Esophagus squamous epithelium (tissue), 4 donors: ENCODE data around the gene SLC39A10.

Experiments
- POLR2A ChIP-seq, 4 donors: fragments of 450-650 bp; IDR thresholded peaks; one replicate each; pipeline ENCODE4 v1.6.1; 2017; ENCODE audit warnings: antibody characterized with exemption in 4 of 4, mild to moderate bottlenecking in 4 of 4, moderate library complexity in 3 of 4
- TF ChIP-seq, protein P1 (sequence below), 6 experiments: fragments of 450-650 bp in 4 of 6; fragments of 200-600 bp in 2 of 6; sonication (generic) in 2 of 6; IDR thresholded peaks; one replicate each; pipeline ENCODE4 v1.5.1; 2016 to 2019; ENCODE audit warnings: antibody characterized with exemption in 6 of 6, mild to moderate bottlenecking in 4 of 6, moderate library complexity in 4 of 6

DNA sequence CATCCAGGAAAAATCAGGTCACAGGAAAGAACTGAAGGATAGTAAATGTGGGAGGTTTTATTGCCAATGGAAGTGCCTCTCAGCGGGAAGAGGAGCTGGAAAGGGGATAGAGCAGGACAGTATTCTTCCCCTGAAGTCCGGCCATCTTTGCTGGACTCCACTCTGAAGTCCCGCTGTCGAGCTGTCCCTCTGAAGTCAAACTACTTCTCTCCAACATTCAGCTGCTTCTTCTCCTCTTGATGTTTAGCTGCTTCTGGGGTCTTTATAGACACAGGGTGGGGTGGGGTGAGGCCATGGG, 23.5 kb upstream of the SLC39A10 start:
- TF ChIP-seq, protein P1, sequence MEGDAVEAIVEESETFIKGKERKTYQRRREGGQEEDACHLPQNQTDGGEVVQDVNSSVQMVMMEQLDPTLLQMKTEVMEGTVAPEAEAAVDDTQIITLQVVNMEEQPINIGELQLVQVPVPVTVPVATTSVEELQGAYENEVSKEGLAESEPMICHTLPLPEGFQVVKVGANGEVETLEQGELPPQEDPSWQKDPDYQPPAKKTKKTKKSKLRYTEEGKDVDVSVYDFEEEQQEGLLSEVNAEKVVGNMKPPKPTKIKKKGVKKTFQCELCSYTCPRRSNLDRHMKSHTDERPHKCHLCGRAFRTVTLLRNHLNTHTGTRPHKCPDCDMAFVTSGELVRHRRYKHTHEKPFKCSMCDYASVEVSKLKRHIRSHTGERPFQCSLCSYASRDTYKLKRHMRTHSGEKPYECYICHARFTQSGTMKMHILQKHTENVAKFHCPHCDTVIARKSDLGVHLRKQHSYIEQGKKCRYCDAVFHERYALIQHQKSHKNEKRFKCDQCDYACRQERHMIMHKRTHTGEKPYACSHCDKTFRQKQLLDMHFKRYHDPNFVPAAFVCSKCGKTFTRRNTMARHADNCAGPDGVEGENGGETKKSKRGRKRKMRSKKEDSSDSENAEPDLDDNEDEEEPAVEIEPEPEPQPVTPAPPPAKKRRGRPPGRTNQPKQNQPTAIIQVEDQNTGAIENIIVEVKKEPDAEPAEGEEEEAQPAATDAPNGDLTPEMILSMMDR (IDR thresholded peaks at IDR 0.05) = no peak
- TF ChIP-seq POLR2A (IDR thresholded peaks at IDR 0.05) = no peak
